Stimulated activated CD4-positive, alpha-beta T cell treated with anti-CD3 and anti-CD28 coated beads, Interleukin-15, amount 100 ng/mL, for 1 hour (primary cell): ENCODE results near the gene CUZD1.
"Not testable (repeated sequence)": the region's sequence is repeated elsewhere in the genome, so short reads cannot be mapped to it uniquely, and the experiment has no call there.

Experiments
- DNase-seq, 2 donors: peaks; one replicate each; pipeline ENCODE4 v3.0.0-alpha.2; 2020; ENCODE audit warnings: low read depth in 1 of 2, low spot score in 1 of 2

CUZD1 gene

GRCh38 chr10:122845783-122846332 lies at the start of gene CUZD1:
TSS of gene CUZD1 (minus strand) at chr10:122845857. CDS start at chr10:122845843, 14 bp downstream.
- DNase-seq = no peak

- no peak for DNase-seq
Measured at GRCh38 chr10:122894261-122894944, 48.7 kb upstream of the CUZD1 start.

GRCh38 chr10:122884166-122884565 lies 38.5 kb upstream of the CUZD1 start:
- no peak for DNase-seq

- no peak for DNase-seq
Measured at GRCh38 chr10:122882766-122883165, 37.1 kb upstream of the CUZD1 start.

- peak; percentile 85 to 86 for DNase-seq
Measured at GRCh38 chr10:122879339-122880273, 33.9 kb upstream of the CUZD1 start, which contains the start of gene FAM24B. TSS of gene FAM24B (minus strand) at chr10:122879581. CDS start at chr10:122850515, 29,066 bp downstream.

GRCh38 chr10:122878799-122879338 lies 33.2 kb upstream of the CUZD1 start:
- DNase-seq = no peak

GRCh38 chr10:122877264-122877663 lies 31.6 kb upstream of the CUZD1 start:
- no peak for DNase-seq

GRCh38 chr10:122876467-122876855 lies 30.8 kb upstream of the CUZD1 start:
- no peak for DNase-seq

GRCh38 chr10:122875843-122876466 lies 30.3 kb upstream of the CUZD1 start:
- DNase-seq = no peak

- not testable (repeated sequence) for DNase-seq
Measured at GRCh38 chr10:122871947-122872346, 26.3 kb upstream of the CUZD1 start.

- DNase-seq = not testable (repeated sequence)
Measured at GRCh38 chr10:122868768-122869167, 23.1 kb upstream of the CUZD1 start.

- not testable (repeated sequence) for DNase-seq
Measured at GRCh38 chr10:122866757-122867482, 21.3 kb upstream of the CUZD1 start.

GRCh38 chr10:122864901-122865300 lies 19.2 kb upstream of the CUZD1 start:
- no peak for DNase-seq

- DNase-seq = no peak
Measured at GRCh38 chr10:122864194-122864592, 18.5 kb upstream of the CUZD1 start.

GRCh38 chr10:122863216-122864193 lies 17.8 kb upstream of the CUZD1 start:
- no peak for DNase-seq

- DNase-seq = no peak
Measured at GRCh38 chr10:122861711-122862161, 16.1 kb upstream of the CUZD1 start.

- no peak for DNase-seq
Measured at GRCh38 chr10:122859527-122859926, 13.9 kb upstream of the CUZD1 start.

GRCh38 chr10:122858042-122858441 lies 12.4 kb upstream of the CUZD1 start:
- not testable (repeated sequence) for DNase-seq

GRCh38 chr10:122856902-122857301 lies 11.2 kb upstream of the CUZD1 start:
- no peak for DNase-seq
